GM18951 (cell line): ENCODE results near the gene CBLC.

Experiments
- POLR2A ChIP-seq: IDR thresholded peaks from 4 replicates; pipeline ENCODE4 v1.6.1; 2011; ENCODE audit warnings: mild to moderate bottlenecking; ENCODE audit not compliant: insufficient read length, insufficient read depth; ENCODE audit errors: extremely low read depth
- in situ Hi-C: fragments of 300-500 bp; cut with MboI; formaldehyde crosslinking; loops from one replicate; pipeline ENCODE4 v1.12.0; 2022; ENCODE audit warnings: low sequenced_read_pairs, mixed read lengths, inconsistent platforms; ENCODE audit not compliant: unreplicated experiment

CBLC gene

DNA sequence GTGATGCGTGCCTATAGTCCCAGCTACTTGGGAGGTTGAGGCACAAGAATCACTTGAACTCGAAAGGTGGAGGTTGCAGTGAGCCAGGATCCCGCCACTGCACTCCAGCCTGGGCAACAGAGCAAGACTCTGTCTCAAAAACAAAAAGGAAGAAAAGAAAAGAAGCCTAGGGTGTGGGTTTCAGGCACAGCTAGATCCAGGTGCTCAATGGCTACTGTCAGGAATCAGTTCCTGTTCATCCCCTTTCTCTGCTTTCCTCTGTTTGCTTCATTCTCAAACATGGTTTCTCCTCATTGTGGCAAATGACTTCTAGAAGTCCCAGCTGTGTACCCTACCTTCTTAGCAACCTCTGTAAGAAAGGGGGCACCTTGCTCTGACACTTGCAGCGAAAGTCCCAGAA lies 5.9 kb downstream of the CBLC start:
- in situ Hi-C loops: no loop called here
- no peak for TF ChIP-seq POLR2A

DNA sequence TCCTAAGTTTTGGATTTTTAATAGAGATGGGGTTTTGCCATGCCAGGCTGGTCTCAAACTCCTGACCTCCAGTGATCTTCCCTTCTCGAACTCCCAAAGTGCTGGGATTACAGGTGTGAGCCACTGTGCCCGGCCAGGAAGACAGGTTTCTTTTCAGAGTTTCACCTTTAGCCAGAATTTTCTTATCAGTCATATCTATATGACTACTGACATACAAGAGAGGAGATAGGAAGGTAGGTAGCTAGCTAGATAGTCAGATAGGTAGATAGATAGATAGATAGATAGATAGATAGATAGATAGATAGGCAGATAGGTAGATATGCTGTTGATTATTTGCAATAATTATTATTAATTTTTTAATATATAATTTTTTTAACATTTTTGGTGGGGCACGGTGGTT lies 7.6 kb downstream of the CBLC start:
- no peak for TF ChIP-seq POLR2A
- in situ Hi-C loops: no loop called here

DNA sequence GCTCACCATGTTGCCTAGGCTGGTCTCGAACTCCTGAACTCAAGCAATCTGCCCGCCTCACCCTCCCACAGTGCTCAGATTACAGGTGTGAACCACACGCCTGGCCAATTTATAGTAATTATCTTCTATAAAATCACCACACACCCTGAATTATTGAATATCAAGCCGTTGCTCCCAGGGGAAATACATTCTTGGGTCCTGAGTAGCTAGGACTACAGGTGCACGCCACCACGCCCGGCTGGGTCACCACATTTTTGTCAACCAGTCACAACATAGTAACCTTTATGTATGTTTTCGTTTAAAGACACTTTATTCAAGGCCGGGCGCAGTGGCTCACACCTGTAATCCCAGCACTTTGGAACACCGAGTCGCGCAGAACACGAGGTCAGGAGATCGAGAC lies 8.3 kb downstream of the CBLC start:
- TF ChIP-seq POLR2A: no peak
- in situ Hi-C loops: no loop called here

DNA sequence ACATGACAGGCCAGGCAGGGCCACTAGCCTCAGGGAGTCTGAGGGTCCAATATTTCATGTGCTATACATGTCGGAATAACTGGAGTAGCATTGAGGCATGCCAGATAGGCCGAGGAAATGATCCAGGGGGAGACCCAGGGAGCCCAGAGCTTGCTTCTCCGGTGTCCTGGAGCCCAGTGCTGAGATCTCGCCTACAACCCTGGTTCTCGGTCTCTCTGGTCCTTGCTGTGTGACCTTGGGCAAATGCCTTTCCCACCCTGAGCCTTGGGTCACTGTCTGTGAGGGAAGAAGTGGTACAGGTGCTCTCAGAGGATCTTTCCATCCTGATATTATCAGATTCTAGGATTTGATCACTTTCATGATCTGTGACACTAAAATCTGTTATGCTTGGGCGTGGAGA lies 11.3 kb downstream of the CBLC start:
- in situ Hi-C loops: no loop called here

GRCh38 chr19:44789943-44790483 lies 12.3 kb downstream of the CBLC start:
- TF ChIP-seq POLR2A: no peak
- in situ Hi-C loops: no loop called here

More for the DNA sequence above, 11.3 kb downstream of the CBLC start:
- no peak for TF ChIP-seq POLR2A

GRCh38 chr19:44792281-44792680 lies 14.6 kb downstream of the CBLC start:
- in situ Hi-C loops: no loop called here
- TF ChIP-seq POLR2A: no peak

DNA sequence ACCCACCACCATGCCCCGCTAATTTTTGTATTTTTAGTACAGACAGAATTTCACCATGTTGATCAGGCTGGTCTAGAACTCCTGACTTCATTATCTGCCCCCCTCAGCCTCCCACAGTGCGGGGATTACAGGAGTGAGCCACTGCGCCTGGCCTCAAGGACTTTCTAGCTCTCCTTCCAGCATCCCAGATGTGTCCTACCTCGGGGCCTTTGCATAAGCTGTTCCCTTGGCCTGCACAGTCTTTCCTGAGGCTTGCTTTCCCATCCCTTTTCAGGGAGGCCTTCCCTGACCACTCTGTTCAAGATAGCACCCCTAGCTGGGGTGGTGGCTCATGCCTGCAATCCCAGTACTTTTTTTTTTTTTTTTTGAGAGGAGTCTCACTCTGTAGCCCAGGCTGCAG lies 16.9 kb downstream of the CBLC start:
- no peak for TF ChIP-seq POLR2A
- in situ Hi-C loops: no loop called here

- in situ Hi-C loops: no loop called here
- no peak for TF ChIP-seq POLR2A
Observed at GRCh38 chr19:44795398-44795987, 17.8 kb downstream of the CBLC start.

- TF ChIP-seq POLR2A: no peak
- in situ Hi-C loops: no loop called here
Observed at GRCh38 chr19:44796701-44797115, 19.0 kb downstream of the CBLC start.

DNA sequence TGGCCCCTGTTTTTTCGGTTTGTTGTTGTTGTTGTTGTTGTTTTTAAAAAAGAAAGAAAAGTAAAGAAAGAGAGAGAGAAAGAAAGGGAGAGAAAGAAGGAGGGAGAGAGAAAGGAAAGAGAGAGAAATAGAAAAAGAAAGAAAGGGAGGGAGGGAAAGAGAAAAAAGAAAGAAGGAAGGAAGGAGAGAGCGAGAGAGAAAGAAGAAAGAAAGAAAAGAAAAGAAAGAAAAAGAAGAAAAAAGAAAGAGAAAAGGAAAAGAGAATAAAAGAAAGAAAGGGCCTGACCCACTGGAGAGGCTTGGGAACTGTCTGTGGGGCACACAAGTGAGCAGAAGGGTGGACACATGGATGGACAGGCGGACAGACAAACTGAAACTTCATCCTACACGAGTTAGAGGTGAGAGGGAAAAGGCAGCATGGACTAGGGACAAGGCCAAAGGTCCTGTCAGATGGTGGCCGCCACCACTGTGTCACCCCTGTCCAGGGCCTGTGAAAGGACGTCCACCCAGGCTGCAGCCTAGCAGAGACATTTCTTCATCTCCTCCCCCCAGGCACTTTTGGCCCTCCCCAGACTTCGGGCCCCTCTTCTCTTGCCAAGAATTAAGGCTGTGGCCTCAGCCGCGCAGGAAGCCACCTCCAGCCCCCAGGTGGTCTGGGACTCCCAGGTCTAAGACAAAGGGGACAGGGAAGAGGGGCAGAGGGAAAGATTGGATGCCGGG lies 22.1 kb downstream of the CBLC start:
- TF ChIP-seq POLR2A: no peak
- in situ Hi-C loops: no loop called here

- in situ Hi-C loops: no loop called here
- TF ChIP-seq POLR2A: no peak
Observed at GRCh38 chr19:44800461-44800860, 22.8 kb downstream of the CBLC start.

DNA sequence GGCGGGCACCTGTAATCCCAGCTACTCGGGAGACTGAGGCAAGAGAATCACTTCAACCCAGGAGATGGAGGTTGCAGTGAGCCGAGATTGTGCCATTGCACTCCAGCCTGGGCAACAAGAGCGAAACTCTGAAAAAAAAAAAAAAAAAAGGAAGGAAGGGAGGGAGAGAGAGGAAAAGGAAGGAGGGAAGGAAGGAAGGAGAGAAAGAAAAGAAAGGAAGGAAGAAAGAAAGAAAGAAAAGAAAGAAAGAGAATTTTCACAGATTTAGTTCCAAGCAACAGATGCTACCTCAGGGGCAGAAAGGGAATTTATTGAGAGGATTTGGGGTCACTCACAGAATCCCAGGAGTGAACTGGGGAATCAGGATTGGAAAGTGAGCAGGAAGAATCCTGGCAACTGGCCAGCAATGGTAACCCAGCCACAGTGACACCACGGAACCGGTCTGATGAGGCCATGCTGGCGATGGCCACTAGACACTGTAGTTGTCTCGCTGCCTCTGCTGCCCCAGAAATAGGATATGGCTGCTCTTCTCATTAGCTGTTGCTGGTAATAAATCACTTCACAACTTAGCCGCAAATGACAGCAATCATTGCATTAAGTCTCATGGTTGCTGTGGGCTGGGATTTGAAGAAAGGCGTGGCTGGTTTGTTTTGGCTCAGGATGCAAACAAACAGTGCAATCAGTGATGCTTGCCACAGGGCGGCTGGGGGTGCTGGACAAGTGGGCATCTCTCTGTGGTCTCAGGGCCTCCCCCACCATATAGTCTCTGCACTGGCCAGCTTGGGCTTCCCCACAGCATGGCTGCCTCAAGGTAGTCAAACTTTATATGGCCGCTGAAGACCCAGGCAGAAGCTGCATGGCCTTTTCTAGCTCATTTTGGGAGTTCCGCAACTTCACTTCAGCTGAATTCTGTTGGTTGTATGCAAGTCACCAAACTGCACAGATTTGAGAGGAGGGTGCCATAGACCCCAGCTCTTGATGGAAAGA lies 26.0 kb downstream of the CBLC start:
- TF ChIP-seq POLR2A: no peak
- in situ Hi-C loops: no loop called here

DNA sequence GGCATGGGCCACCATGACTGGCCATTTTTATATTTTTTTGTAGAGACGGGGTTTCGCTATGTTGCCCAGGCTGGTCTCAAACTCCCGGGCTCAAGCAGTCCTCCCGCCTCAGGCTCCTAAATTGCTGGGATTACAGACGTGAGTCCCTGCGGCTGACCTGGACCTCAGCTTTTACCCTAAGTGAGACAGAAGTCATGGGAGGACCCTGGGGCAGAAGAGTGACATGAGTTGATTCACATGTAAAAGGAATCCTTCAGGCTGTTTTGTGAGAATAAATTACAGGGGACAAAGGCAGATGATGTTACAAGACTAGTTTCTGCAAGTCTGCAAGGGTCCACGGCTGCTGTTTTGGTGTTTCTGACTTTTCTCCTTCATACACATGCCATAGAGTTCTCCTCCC lies 28.6 kb downstream of the CBLC start:
- TF ChIP-seq POLR2A: no peak

DNA sequence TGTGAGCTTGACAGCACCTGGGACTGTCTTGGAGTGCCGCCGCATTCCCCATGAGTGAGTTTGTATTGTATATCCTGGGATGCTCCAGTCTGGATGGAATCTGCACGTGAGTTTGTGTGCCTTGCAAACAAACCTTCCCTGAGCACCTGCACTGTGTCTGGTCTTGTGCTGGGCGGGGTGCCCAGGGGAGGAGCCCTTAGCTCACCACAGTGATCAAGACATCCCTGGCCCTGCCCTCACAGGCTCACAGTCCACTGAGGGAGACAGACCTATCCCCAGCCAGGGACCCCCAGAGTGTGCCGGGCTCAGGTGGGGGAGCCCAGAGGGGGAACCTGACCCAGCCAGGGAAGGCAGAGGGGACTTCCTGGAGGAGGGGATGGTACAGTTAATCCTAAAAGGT lies 29.5 kb downstream of the CBLC start:
- in situ Hi-C loops: no loop called here
- no peak for TF ChIP-seq POLR2A

More for the DNA sequence above, 28.6 kb downstream of the CBLC start:
- in situ Hi-C loops: no loop called here
